Measurements from ENCODE around the gene FAT1.
A peak's percentile ranks its signal among the peaks of the same experiment; 100 is the strongest.

The FAT1 gene

GRCh38 chr4:186723292-186724057, at the start of gene FAT1:
FAT1 (minus strand) TSS chr4:186723856; CDS start chr4:186709827, 14,029 bp downstream.
- TF ChIP-seq, protein P1, sequence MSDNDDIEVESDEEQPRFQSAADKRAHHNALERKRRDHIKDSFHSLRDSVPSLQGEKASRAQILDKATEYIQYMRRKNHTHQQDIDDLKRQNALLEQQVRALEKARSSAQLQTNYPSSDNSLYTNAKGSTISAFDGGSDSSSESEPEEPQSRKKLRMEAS (IDR thresholded peaks at IDR 0.05): peak; percentile 56; the same call in 1 of the 2 replicates
- TF ChIP-seq TCF12 (IDR thresholded peaks at IDR 0.05; ENCODE audit: low read depth): no peak
- TF ChIP-seq YY1 (IDR thresholded peaks at IDR 0.05; ENCODE audit: low read depth): peak; percentile 4; the same call in 1 of the 2 replicates
- peak; percentile 87 for TF ChIP-seq TAF1 (IDR thresholded peaks at IDR 0.05; ENCODE audit: low read depth)

DNA sequence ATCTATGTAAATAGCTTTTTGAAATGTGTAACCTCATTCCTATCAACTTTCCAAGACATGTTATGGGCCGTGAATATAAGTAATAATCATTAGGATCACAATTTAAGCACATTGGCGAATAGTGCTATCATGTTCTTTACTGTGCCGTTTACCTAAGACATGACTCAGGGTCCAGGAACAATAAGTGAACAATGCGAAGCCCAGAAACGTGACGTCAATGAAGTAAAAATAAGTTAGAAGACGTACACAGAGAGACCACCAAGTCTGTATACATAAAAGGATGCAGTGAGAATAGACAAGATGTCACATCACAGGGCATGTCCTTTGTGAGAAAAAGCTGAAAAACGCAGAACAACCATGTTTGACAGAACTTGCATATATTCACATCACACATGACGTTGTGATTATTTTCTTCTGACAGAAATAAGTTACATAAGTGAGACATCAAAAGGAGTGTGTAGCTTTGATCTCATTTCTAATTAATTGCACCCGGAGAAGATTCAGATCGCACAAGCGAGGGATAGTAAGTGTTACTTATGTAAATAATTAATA, 49.4 kb upstream of the FAT1 start:
- TF ChIP-seq NFIC (IDR thresholded peaks at IDR 0.05) (no peak), RAD21 (IDR thresholded peaks at IDR 0.05; ENCODE audit: low read depth) (no peak), ZBTB7A (IDR thresholded peaks at IDR 0.05; ENCODE audit: low read depth) (no peak), CEBPB (IDR thresholded peaks at IDR 0.05) (no peak), YY1 (IDR thresholded peaks at IDR 0.05; ENCODE audit: low read depth) (no peak), TCF12 (IDR thresholded peaks at IDR 0.05; ENCODE audit: low read depth) (no peak), EP300 (IDR thresholded peaks at IDR 0.05; ENCODE audit: borderline replicate concordance) (no peak), TAF1 (IDR thresholded peaks at IDR 0.05; ENCODE audit: low read depth) (no peak), FOXM1 (IDR thresholded peaks at IDR 0.05; ENCODE audit: borderline replicate concordance, low read depth) (no peak)

- TF ChIP-seq CREB1 (IDR thresholded peaks at IDR 0.05; ENCODE audit: low read depth) (no peak), USF1 (IDR thresholded peaks at IDR 0.05) (no peak), TAF1 (IDR thresholded peaks at IDR 0.05; ENCODE audit: low read depth) (no peak), FOXM1 (IDR thresholded peaks at IDR 0.05; ENCODE audit: borderline replicate concordance, low read depth) (no peak), NFIC (IDR thresholded peaks at IDR 0.05) (no peak), EP300 (IDR thresholded peaks at IDR 0.05; ENCODE audit: borderline replicate concordance) (no peak), TCF12 (IDR thresholded peaks at IDR 0.05; ENCODE audit: low read depth) (no peak), YY1 (IDR thresholded peaks at IDR 0.05; ENCODE audit: low read depth) (no peak), TEAD4 (IDR thresholded peaks at IDR 0.05) (no peak), REST (IDR thresholded peaks at IDR 0.05; ENCODE audit: low read depth) (no peak), EGR1 (IDR thresholded peaks at IDR 0.05) (no peak)
- TF ChIP-seq, protein P1 (IDR thresholded peaks at IDR 0.05): no peak
Observed at GRCh38 chr4:186771624-186772023, 48.0 kb upstream of the FAT1 start.

DNA sequence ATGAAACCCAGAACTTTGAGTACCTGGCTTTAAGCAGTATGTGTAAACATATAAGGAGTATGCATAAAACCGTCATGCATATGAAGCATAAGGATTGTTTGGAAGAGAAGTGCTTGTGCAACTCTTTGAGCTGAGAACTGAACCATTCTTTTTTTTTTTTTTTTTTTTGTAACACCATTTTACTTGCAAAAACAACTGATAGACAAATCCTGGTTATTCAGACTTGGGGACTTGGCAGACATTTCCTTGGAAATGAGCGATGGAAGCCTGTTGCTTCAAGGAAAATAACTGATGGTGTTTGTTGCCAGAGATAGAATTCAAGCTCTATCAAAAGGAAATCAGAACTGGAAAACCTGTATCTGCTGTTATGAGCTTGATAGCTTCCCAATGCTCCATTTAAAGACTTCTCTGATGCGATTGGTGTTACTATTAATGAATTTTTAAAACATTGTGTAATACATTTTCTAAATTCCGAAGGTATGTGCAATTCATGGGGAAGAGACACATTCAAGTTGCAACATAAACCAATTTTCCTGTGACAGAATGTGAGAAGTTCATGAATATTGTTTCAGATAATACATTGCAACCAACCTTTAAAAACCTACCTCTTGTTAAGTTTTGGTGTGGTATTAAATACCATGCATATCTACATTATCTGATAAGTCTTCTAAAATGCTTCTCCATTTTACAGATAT, 47.0 kb upstream of the FAT1 start:
- no peak for TF ChIP-seq EGR1 (IDR thresholded peaks at IDR 0.05)
- no peak for TF ChIP-seq RAD21 (IDR thresholded peaks at IDR 0.05; ENCODE audit: low read depth)
- TF ChIP-seq CEBPB (IDR thresholded peaks at IDR 0.05): no peak
- TF ChIP-seq CREB1 (IDR thresholded peaks at IDR 0.05; ENCODE audit: low read depth): no peak
- TF ChIP-seq TEAD4 (IDR thresholded peaks at IDR 0.05): no peak; the same call in 1 of the 2 replicates
- no peak for TF ChIP-seq USF1 (IDR thresholded peaks at IDR 0.05)
- TF ChIP-seq, protein P1 (IDR thresholded peaks at IDR 0.05): no peak
- TF ChIP-seq NFIC (IDR thresholded peaks at IDR 0.05): no peak
- TF ChIP-seq REST (IDR thresholded peaks at IDR 0.05; ENCODE audit: low read depth): no peak
- no peak for TF ChIP-seq EP300 (IDR thresholded peaks at IDR 0.05; ENCODE audit: borderline replicate concordance)

DNA sequence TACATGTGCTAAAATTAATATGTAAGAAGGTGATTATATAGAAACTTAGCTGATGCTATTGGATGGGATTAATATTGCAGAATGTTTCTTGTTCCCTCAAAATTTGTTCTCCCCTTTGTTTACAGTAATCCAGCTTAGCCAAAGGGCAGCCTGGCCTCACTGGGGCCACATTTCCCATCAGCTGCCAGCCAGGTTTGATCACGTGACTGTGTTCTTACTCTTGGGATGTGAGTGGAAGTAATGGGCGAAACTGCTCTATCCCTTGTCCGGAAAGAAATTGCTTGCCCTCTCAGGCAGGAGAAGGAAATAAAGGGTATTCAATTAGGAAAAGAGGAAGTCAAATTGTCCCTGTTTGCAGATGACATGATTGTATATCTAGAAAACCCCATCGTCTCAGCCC, 44.1 kb upstream of the FAT1 start:
- no peak for TF ChIP-seq YY1 (IDR thresholded peaks at IDR 0.05; ENCODE audit: low read depth)
- no peak for TF ChIP-seq NFIC (IDR thresholded peaks at IDR 0.05)
- no peak for TF ChIP-seq CREB1 (IDR thresholded peaks at IDR 0.05; ENCODE audit: low read depth)
- no peak for TF ChIP-seq FOXM1 (IDR thresholded peaks at IDR 0.05; ENCODE audit: borderline replicate concordance, low read depth)
- no peak for TF ChIP-seq REST (IDR thresholded peaks at IDR 0.05; ENCODE audit: low read depth)
- TF ChIP-seq, protein P1 (IDR thresholded peaks at IDR 0.05): no peak
- TF ChIP-seq EP300 (IDR thresholded peaks at IDR 0.05; ENCODE audit: borderline replicate concordance): no peak
- TF ChIP-seq ZBTB7A (IDR thresholded peaks at IDR 0.05; ENCODE audit: low read depth): no peak
- TF ChIP-seq TCF12 (IDR thresholded peaks at IDR 0.05; ENCODE audit: low read depth): no peak
- TF ChIP-seq RAD21 (IDR thresholded peaks at IDR 0.05; ENCODE audit: low read depth): no peak
- no peak for TF ChIP-seq USF1 (IDR thresholded peaks at IDR 0.05)
- no peak for TF ChIP-seq EGR1 (IDR thresholded peaks at IDR 0.05)
- no peak for TF ChIP-seq CEBPB (IDR thresholded peaks at IDR 0.05)
- no peak for TF ChIP-seq TEAD4 (IDR thresholded peaks at IDR 0.05)
